HepG2 (cell line): Measurements from ENCODE around the gene PRKAG3. TPM values are rescaled to one million over a fixed set of nuclear protein-coding genes. Genes with fewer than 3 reads are reported as not detected.

Experiments used
- CAMTA2 ChIP-seq: sonication (generic); formaldehyde crosslinking; IDR thresholded peaks from 2 replicates; pipeline ENCODE4 v1.4.0; 2020; ENCODE audit warnings: mild to moderate bottlenecking, missing genetic modification reagents, borderline replicate concordance
- CCAR2 ChIP-seq: fragments of 200-400 bp; formaldehyde crosslinking; optimal IDR thresholded peaks from 2 replicates; pipeline ENCODE3; 2018; ENCODE audit warnings: low read depth, mild to moderate bottlenecking, low read length, moderate library complexity
- HMGA1 ChIP-seq: sonication (generic); formaldehyde crosslinking; conservative IDR thresholded peaks from 2 replicates; pipeline ENCODE4 v1.4.0; 2020; ENCODE audit warnings: missing genetic modification reagents
- KDM4B ChIP-seq: sonication (generic); formaldehyde crosslinking; IDR thresholded peaks from 2 replicates; pipeline ENCODE4 v1.4.0; 2020; ENCODE audit warnings: missing genetic modification reagents
- NCOR1 ChIP-seq: fragments of 200-600 bp; sonication (generic); IDR thresholded peaks from 2 replicates; pipeline ENCODE4 v1.7.0; 2017; ENCODE audit warnings: antibody characterized with exemption, low read length, borderline replicate concordance
- PHF21A ChIP-seq: sonication (generic); formaldehyde crosslinking; IDR thresholded peaks from 2 replicates; pipeline ENCODE4 v1.5.0; 2020; ENCODE audit warnings: mild to moderate bottlenecking, missing genetic modification reagents
- SIN3A ChIP-seq: IDR thresholded peaks from 2 replicates; pipeline ENCODE4 v1.6.1; 2011; ENCODE audit warnings: low read depth, mild to moderate bottlenecking, control low read depth, low read length, borderline replicate concordance
- SOX13 ChIP-seq, 3 experiments: fragments of 450-650 bp in 1 of 3; sonication (generic) in 1 of 3; formaldehyde crosslinking in 1 of 3; IDR thresholded peaks in 2 of 3; conservative IDR thresholded peaks in 1 of 3; 2 replicates each; pipeline versions ENCODE4 v1.5.0 to v1.6.1; 2016 to 2020; ENCODE audit warnings: antibody characterized with exemption in 1 of 3, mild to moderate bottlenecking in 1 of 3, missing compliant biosample characterization in 1 of 3, missing genetic modification reagents in 1 of 3, moderate library complexity in 1 of 3
- TBP ChIP-seq: sonication (generic); formaldehyde crosslinking; IDR thresholded peaks from 2 replicates; pipeline ENCODE4 v1.5.0; 2020; ENCODE audit warnings: missing genetic modification reagents
- TGIF2 ChIP-seq: IDR thresholded peaks from 2 replicates; pipeline ENCODE4 v1.6.1; 2016; ENCODE audit warnings: control low read depth, missing compliant biosample characterization
- THAP11 ChIP-seq: IDR thresholded peaks from 2 replicates; pipeline ENCODE4 v1.6.1; 2016; ENCODE audit warnings: missing biosample characterization, missing genetic modification reagents
- XRCC5 ChIP-seq: fragments of 200-400 bp; formaldehyde crosslinking; optimal IDR thresholded peaks from 2 replicates; pipeline ENCODE3; 2017; ENCODE audit warnings: mild to moderate bottlenecking, low read length
- ZNF282 ChIP-seq: fragments of 450-650 bp; IDR thresholded peaks from 2 replicates; pipeline ENCODE4 v1.6.1; 2018; ENCODE audit not compliant: partially characterized antibody
- ZNF556 ChIP-seq: sonication (generic); formaldehyde crosslinking; IDR thresholded peaks from 2 replicates; pipeline ENCODE4 v1.4.0; 2020; ENCODE audit warnings: mild to moderate bottlenecking, missing genetic modification reagents, borderline replicate concordance
- ZNF652 ChIP-seq: IDR thresholded peaks from 2 replicates; pipeline ENCODE4 v1.6.1; 2016; ENCODE audit warnings: low read depth, borderline replicate concordance
- ZNF670 ChIP-seq: sonication (generic); formaldehyde crosslinking; IDR thresholded peaks from 2 replicates; pipeline ENCODE4 v1.8.0; 2022; ENCODE audit warnings: mild to moderate bottlenecking, missing genetic modification reagents, borderline replicate concordance
- ZNF749 ChIP-seq: sonication (generic); formaldehyde crosslinking; IDR thresholded peaks from 2 replicates; pipeline ENCODE4 v1.8.0; 2022; ENCODE audit warnings: mild to moderate bottlenecking, missing genetic modification reagents, moderate library complexity, borderline replicate concordance
- ZNF761 ChIP-seq: sonication (generic); formaldehyde crosslinking; conservative IDR thresholded peaks from 2 replicates; pipeline ENCODE4 v1.4.0; 2020; ENCODE audit warnings: mild to moderate bottlenecking, missing genetic modification reagents
- ZNF790 ChIP-seq: sonication (generic); formaldehyde crosslinking; IDR thresholded peaks from 2 replicates; pipeline ENCODE4 v1.8.0; 2022; ENCODE audit warnings: missing genetic modification reagents, mild to moderate bottlenecking, borderline replicate concordance
- ZNF891 ChIP-seq: sonication (generic); formaldehyde crosslinking; IDR thresholded peaks from 2 replicates; pipeline ENCODE4 v1.5.0; 2020; ENCODE audit warnings: mild to moderate bottlenecking, missing genetic modification reagents
- polyA plus RNA-seq, 8 experiments: library from polyadenylated mRNA; depleted of rRNA in 3 of 8; stranded (reverse) in 7 of 8; unstranded in 1 of 8; fragments of >200 nt; fragmentation: Illumina TruSeq in 4 of 8; extraction: Trizol in 4 of 8; gene quantifications; 2 replicates each; pipeline versions ENCODE4 v1.2.1 to v1.2.3, GENCODE V29; 2011 to 2016; ENCODE audit warnings: low read depth in 4 of 8, missing spikeins in 1 of 8, mixed read lengths in 1 of 8; ENCODE audit not compliant: insufficient read depth in 1 of 8
- total RNA-seq, 5 experiments: library from RNA; depleted of rRNA; stranded (reverse); fragments of >200 nt; fragmentation: Illumina TruSeq; extraction: Trizol; gene quantifications; 2 replicates each; pipeline ENCODE4 v1.2.3, GENCODE V29; 2016; ENCODE audit warnings: low read depth in 1 of 5
- TF ChIP-seq, protein P1 (sequence below): sonication (generic); formaldehyde crosslinking; IDR thresholded peaks from 2 replicates; pipeline ENCODE4 v1.5.0; 2020; ENCODE audit warnings: missing genetic modification reagents
- TF ChIP-seq, protein P2 (sequence below): sonication (generic); formaldehyde crosslinking; IDR thresholded peaks from 2 replicates; pipeline ENCODE4 v1.4.0; 2020; ENCODE audit warnings: missing genetic modification reagents
- TF ChIP-seq, protein P3 (sequence below): sonication (generic); formaldehyde crosslinking; IDR thresholded peaks from 2 replicates; pipeline ENCODE4 v1.4.0; 2020; ENCODE audit warnings: missing genetic modification reagents, borderline replicate concordance

Gene PRKAG3
- total and polyA plus RNA-seq, 2 of the 13 experiments (the other 11 are each of a cell fraction or from before 2014, with no cell fraction given): not detected

DNA sequence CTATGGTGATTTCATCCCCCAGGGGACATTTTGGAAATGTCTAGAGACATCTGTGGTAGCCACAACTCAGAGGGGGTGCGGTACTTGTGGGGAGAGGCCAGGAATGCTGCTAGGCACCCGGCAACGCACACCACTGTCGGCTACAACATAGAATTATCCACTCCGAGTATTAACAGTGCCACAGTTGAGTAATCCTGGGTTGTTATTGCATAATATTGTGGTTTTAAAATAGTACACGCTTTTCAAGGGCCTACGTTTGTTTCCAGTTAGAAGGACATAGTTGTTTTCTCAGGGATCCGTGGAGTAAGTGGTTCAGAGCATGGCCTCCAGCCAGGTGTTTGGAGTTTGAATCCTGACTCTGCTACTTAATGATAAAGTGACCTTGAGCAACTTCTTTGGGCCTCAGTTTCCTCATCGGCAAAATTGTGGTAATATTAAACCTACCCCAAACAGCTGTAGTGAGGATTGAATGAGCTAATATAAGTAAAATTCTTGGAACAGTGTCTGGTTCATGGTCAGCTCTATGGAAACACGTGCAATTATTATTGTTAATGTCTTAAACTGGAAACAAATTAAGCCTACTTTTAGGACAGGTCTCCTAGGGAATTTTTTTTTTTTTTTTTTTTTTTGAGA is 25.1 kb downstream of the PRKAG3 start (continued):
- TF ChIP-seq, protein P1, sequence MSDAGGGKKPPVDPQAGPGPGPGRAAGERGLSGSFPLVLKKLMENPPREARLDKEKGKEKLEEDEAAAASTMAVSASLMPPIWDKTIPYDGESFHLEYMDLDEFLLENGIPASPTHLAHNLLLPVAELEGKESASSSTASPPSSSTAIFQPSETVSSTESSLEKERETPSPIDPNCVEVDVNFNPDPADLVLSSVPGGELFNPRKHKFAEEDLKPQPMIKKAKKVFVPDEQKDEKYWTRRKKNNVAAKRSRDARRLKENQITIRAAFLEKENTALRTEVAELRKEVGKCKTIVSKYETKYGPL (CRISPR knock-in tag): peak; percentile 73; the same call in 1 of the 2 replicates
- TF ChIP-seq XRCC5: peak; percentile 47
- peak; percentile 78; the same call in 1 of the 2 replicates for TF ChIP-seq NCOR1
- TF ChIP-seq SIN3A: peak; percentile 58; the same call in 1 of the 2 replicates
- TF ChIP-seq, protein P2, sequence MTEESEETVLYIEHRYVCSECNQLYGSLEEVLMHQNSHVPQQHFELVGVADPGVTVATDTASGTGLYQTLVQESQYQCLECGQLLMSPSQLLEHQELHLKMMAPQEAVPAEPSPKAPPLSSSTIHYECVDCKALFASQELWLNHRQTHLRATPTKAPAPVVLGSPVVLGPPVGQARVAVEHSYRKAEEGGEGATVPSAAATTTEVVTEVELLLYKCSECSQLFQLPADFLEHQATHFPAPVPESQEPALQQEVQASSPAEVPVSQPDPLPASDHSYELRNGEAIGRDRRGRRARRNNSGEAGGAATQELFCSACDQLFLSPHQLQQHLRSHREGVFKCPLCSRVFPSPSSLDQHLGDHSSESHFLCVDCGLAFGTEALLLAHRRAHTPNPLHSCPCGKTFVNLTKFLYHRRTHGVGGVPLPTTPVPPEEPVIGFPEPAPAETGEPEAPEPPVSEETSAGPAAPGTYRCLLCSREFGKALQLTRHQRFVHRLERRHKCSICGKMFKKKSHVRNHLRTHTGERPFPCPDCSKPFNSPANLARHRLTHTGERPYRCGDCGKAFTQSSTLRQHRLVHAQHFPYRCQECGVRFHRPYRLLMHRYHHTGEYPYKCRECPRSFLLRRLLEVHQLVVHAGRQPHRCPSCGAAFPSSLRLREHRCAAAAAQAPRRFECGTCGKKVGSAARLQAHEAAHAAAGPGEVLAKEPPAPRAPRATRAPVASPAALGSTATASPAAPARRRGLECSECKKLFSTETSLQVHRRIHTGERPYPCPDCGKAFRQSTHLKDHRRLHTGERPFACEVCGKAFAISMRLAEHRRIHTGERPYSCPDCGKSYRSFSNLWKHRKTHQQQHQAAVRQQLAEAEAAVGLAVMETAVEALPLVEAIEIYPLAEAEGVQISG: peak; percentile 53; the same call in 1 of the 2 replicates
- peak; percentile 78; the same call in 1 of the 2 replicates for TF ChIP-seq PHF21A (CRISPR knock-in tag)
- TF ChIP-seq TGIF2 (CRISPR knock-in tag): 0 out of 2 replicates have a peak, but pooled peaks have one; percentile 45
- TF ChIP-seq ZNF749 (CRISPR knock-in tag): 0 out of 2 replicates have a peak, but pooled peaks have one; percentile 43
- TF ChIP-seq ZNF790: no peak
- TF ChIP-seq CAMTA2: no peak
- TF ChIP-seq KDM4B (CRISPR knock-in tag): peak; percentile 63; the same call in 1 of the 2 replicates
- TF ChIP-seq ZNF891: no peak
- TF ChIP-seq ZNF556 (CRISPR knock-in tag): peak; percentile 59; the same call in 1 of the 2 replicates
- TF ChIP-seq TBP (CRISPR knock-in tag): no peak
- TF ChIP-seq ZNF652: peak; percentile 37; the same call in 1 of the 2 replicates
- TF ChIP-seq, protein P3, sequence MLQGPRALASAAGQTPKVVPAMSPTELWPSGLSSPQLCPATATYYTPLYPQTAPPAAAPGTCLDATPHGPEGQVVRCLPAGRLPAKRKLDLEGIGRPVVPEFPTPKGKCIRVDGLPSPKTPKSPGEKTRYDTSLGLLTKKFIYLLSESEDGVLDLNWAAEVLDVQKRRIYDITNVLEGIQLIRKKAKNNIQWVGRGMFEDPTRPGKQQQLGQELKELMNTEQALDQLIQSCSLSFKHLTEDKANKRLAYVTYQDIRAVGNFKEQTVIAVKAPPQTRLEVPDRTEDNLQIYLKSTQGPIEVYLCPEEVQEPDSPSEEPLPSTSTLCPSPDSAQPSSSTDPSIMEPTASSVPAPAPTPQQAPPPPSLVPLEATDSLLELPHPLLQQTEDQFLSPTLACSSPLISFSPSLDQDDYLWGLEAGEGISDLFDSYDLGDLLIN: no peak
- 0 out of 2 replicates have a peak, but pooled peaks have one; percentile 29 for TF ChIP-seq ZNF670
- no peak for TF ChIP-seq ZNF282
- no peak for TF ChIP-seq HMGA1 (CRISPR knock-in tag)
- peak; percentile 68; the same call in 1 of the 2 replicates for TF ChIP-seq SOX13 (IDR thresholded peaks at IDR 0.05)
- TF ChIP-seq SOX13 (CRISPR knock-in tag; conservative IDR thresholded peaks at IDR 0.05 in 1 of 2, IDR thresholded peaks at IDR 0.05 in 1 of 2): peak in 1 of 2 experiments; percentile 87; a peak in 2 of 4 replicates
- peak; percentile 58; the same call in 1 of the 2 replicates for TF ChIP-seq ZNF761 (CRISPR knock-in tag)
- peak; percentile 57 for TF ChIP-seq CCAR2
- TF ChIP-seq THAP11 (CRISPR knock-in tag): peak; percentile 82
